WI38 (cell line): Measurements from ENCODE around the gene SLCO4A1.

Experiments used
- H3K4me3 ChIP-seq: 2 replicates; pipeline ENCODE4 v1.5.1; 2011; ENCODE audit warnings: low read depth, mild to moderate bottlenecking, control low read depth, low read length
- TF ChIP-seq, protein P1 (sequence below): IDR thresholded peaks from 2 replicates; pipeline ENCODE4 v1.5.1; 2012; ENCODE audit warnings: low read depth, mild to moderate bottlenecking, control low read depth, low read length

Gene SLCO4A1

DNA sequence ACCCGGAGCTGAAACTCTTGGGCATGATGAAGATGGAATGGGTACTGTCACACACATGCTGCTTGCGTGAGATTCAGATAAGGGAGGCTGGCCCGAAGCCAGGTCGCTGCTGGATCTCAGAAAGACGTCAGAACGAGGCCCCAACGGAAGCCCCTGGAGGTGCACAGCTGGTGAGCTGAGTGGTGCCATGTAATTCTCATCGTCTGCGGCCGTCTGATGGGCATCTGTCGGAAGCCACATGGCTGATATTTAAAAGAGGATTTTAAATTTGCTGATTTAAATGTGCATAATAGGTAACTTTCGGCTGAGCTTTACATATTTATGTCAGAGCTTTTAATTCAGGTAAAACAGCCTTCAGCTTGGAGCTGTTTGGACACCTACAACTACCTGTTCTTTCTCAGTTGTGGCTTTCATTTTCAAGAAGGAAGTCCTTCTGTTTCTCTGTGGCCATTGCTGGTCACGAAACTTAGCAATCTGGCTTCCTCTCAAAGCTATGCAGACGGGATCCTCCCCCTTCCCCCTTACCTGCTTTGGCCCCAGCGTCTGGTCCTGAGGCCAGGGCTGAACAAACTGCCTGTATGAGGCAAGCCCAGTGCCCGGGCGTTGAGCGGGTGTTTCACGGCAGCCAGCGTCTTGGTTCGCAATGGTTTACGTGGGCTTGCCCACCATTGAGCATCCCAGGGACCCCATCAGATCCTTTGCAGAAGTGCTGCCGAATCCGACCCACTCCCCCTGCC lies 9.2 kb downstream of the SLCO4A1 start:
- no peak overlapping the region for H3K4me3 ChIP-seq
- TF ChIP-seq, protein P1, sequence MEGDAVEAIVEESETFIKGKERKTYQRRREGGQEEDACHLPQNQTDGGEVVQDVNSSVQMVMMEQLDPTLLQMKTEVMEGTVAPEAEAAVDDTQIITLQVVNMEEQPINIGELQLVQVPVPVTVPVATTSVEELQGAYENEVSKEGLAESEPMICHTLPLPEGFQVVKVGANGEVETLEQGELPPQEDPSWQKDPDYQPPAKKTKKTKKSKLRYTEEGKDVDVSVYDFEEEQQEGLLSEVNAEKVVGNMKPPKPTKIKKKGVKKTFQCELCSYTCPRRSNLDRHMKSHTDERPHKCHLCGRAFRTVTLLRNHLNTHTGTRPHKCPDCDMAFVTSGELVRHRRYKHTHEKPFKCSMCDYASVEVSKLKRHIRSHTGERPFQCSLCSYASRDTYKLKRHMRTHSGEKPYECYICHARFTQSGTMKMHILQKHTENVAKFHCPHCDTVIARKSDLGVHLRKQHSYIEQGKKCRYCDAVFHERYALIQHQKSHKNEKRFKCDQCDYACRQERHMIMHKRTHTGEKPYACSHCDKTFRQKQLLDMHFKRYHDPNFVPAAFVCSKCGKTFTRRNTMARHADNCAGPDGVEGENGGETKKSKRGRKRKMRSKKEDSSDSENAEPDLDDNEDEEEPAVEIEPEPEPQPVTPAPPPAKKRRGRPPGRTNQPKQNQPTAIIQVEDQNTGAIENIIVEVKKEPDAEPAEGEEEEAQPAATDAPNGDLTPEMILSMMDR = no peak

GRCh38 chr20:62652041-62652893 lies 10.0 kb downstream of the SLCO4A1 start:
- peak overlapping the region; percentile 38 for H3K4me3 ChIP-seq

GRCh38 chr20:62652894-62653305 lies 10.6 kb downstream of the SLCO4A1 start:
- no peak overlapping the region; the same call in 1 of the 2 replicates for H3K4me3 ChIP-seq
- TF ChIP-seq, protein P1 = no peak

More at GRCh38 chr20:62652041-62652893, 10.0 kb downstream of the SLCO4A1 start:
- TF ChIP-seq, protein P1 = no peak

DNA sequence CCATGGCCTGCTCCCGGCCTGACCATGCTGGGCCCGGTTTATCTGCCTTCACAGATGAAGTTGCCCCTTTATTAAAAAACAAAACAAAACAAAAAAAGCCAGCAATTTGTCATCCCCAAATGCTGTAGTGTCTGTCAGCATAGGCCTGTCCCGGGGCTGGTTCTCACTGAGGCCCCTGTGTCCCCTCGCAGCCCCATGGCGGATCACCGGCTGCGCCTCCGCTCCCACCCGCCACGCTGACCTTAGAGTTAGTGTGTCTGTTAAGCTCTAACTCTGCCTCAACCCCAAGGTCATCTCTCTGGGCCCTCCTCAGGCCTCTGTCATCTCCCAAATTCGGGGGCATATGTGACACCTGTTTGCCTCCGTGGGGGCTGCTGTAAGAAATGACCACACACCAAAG lies 11.1 kb downstream of the SLCO4A1 start:
- TF ChIP-seq, protein P1 = no peak
- no peak overlapping the region for H3K4me3 ChIP-seq

- TF ChIP-seq, protein P1 = no peak
- H3K4me3 ChIP-seq = no peak overlapping the region
Observed at GRCh38 chr20:62653951-62654685, 11.8 kb downstream of the SLCO4A1 start.

GRCh38 chr20:62655282-62656196 lies 13.2 kb downstream of the SLCO4A1 start:
- TF ChIP-seq, protein P1 = no peak
- H3K4me3 ChIP-seq = no peak overlapping the region
